ENCODE results near the gene ZBTB39. TPM values are rescaled to one million over a fixed set of nuclear protein-coding genes. Genes with fewer than 3 reads are reported as not detected.

Gene ZBTB39
- polyA plus RNA-seq, 1 of the 3 experiments (the other 2 are of a cell fraction): 3.7 TPM

DNA sequence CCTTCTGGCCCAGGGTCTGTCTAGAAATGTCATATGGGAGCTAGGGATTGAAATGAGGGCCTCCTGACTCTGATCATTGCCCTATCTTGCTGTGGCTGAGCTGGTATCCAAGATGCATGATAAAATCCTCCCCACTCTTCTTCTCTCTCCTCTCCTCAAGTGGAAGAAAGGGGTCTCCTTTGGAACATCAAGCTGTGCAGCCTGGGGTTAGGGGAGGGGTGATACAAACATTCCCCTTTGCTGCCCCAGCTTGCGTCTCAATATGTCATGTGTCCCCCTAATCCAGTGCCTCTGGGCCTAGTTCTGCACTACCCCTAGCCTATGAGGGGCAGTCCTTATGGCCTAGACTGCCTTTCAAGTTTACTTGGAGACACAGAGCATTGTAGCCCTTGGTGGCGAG is 57.5 kb downstream of the ZBTB39 start:
- TF ChIP-seq, protein P1, sequence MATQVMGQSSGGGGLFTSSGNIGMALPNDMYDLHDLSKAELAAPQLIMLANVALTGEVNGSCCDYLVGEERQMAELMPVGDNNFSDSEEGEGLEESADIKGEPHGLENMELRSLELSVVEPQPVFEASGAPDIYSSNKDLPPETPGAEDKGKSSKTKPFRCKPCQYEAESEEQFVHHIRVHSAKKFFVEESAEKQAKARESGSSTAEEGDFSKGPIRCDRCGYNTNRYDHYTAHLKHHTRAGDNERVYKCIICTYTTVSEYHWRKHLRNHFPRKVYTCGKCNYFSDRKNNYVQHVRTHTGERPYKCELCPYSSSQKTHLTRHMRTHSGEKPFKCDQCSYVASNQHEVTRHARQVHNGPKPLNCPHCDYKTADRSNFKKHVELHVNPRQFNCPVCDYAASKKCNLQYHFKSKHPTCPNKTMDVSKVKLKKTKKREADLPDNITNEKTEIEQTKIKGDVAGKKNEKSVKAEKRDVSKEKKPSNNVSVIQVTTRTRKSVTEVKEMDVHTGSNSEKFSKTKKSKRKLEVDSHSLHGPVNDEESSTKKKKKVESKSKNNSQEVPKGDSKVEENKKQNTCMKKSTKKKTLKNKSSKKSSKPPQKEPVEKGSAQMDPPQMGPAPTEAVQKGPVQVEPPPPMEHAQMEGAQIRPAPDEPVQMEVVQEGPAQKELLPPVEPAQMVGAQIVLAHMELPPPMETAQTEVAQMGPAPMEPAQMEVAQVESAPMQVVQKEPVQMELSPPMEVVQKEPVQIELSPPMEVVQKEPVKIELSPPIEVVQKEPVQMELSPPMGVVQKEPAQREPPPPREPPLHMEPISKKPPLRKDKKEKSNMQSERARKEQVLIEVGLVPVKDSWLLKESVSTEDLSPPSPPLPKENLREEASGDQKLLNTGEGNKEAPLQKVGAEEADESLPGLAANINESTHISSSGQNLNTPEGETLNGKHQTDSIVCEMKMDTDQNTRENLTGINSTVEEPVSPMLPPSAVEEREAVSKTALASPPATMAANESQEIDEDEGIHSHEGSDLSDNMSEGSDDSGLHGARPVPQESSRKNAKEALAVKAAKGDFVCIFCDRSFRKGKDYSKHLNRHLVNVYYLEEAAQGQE (IDR thresholded peaks at IDR 0.05; ENCODE audit: low read depth, low read length): no peak
- TF ChIP-seq NFIC (IDR thresholded peaks at IDR 0.05; ENCODE audit: borderline replicate concordance) (no peak), EP300 (IDR thresholded peaks at IDR 0.05; ENCODE audit: borderline replicate concordance in 1 of 2, low read depth in 1 of 2, low read length in 1 of 2) (no peak), RCOR1 (IDR thresholded peaks at IDR 0.05; ENCODE audit: low read length) (no peak), ELF1 (IDR thresholded peaks at IDR 0.05) (no peak), FOXJ3 (CRISPR knock-in tag; IDR thresholded peaks at IDR 0.05) (no peak), JUND (IDR thresholded peaks at IDR 0.05) (no peak), CHD2 (IDR thresholded peaks at IDR 0.05; ENCODE audit: low read length, partially characterized antibody) (no peak), YY1 (IDR thresholded peaks at IDR 0.05; ENCODE audit: low read depth) (no peak), GABPA (IDR thresholded peaks at IDR 0.05; ENCODE audit: low read depth) (no peak), RFX5 (IDR thresholded peaks at IDR 0.05; ENCODE audit: low read length) (no peak)
- TF ChIP-seq, protein P2, sequence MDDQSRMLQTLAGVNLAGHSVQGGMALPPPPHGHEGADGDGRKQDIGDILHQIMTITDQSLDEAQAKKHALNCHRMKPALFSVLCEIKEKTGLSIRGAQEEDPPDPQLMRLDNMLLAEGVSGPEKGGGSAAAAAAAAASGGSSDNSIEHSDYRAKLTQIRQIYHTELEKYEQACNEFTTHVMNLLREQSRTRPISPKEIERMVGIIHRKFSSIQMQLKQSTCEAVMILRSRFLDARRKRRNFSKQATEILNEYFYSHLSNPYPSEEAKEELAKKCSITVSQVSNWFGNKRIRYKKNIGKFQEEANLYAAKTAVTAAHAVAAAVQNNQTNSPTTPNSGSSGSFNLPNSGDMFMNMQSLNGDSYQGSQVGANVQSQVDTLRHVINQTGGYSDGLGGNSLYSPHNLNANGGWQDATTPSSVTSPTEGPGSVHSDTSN (IDR thresholded peaks at IDR 0.05): no peak
- TF ChIP-seq, protein P3, sequence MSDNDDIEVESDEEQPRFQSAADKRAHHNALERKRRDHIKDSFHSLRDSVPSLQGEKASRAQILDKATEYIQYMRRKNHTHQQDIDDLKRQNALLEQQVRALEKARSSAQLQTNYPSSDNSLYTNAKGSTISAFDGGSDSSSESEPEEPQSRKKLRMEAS (IDR thresholded peaks at IDR 0.05; ENCODE audit: low read depth): no peak
- TF ChIP-seq, protein P4, sequence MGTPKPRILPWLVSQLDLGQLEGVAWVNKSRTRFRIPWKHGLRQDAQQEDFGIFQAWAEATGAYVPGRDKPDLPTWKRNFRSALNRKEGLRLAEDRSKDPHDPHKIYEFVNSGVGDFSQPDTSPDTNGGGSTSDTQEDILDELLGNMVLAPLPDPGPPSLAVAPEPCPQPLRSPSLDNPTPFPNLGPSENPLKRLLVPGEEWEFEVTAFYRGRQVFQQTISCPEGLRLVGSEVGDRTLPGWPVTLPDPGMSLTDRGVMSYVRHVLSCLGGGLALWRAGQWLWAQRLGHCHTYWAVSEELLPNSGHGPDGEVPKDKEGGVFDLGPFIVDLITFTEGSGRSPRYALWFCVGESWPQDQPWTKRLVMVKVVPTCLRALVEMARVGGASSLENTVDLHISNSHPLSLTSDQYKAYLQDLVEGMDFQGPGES (IDR thresholded peaks at IDR 0.05; ENCODE audit: low read depth, low read length): no peak
- TF ChIP-seq, protein P5, sequence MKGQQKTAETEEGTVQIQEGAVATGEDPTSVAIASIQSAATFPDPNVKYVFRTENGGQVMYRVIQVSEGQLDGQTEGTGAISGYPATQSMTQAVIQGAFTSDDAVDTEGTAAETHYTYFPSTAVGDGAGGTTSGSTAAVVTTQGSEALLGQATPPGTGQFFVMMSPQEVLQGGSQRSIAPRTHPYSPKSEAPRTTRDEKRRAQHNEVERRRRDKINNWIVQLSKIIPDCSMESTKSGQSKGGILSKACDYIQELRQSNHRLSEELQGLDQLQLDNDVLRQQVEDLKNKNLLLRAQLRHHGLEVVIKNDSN (IDR thresholded peaks at IDR 0.05; ENCODE audit: borderline replicate concordance, low read depth): no peak
- ChIA-PET POLR2A (no interaction called here), CTCF (no interaction called here)
- Histone ChIP-seq H3K4me2 (no peak overlapping the region), H3K79me2 (ENCODE audit: insufficient read depth) (no peaks in the 10 kb centered on the region), H3K27ac (ENCODE audit: low read depth in 2 of 2, low read length in 1 of 2) (no peak overlapping the region), H3K9me3 (no peaks in the 10 kb centered on the region), H4K20me1 (ENCODE audit: insufficient read depth) (no peaks in the 10 kb centered on the region), H3K36me3 (replicated peaks in 1 of 2; ENCODE audit: control insufficient read depth in 1 of 2, insufficient read depth in 2 of 2, low read length in 1 of 2) (no peaks in the 10 kb centered on the region), H2AFZ (ENCODE audit: low read depth) (no peak overlapping the region), H3K4me3 (ENCODE audit: low read depth in 2 of 2, low read length in 1 of 2) (no peak overlapping the region), H3K4me1 (ENCODE audit: control insufficient read depth in 1 of 2, insufficient read depth in 2 of 2, low read depth in 1 of 2, low read length in 1 of 2) (no peaks in the 10 kb centered on the region), H3K9ac (no peak overlapping the region), H3K27me3 (ENCODE audit: insufficient read depth) (no peaks in the 10 kb centered on the region), H3F3A (replicated peaks; ENCODE audit: insufficient read depth) (no peaks in the 10 kb centered on the region), H3K9me2 (no peaks in the 10 kb centered on the region)
- no peak for DNase-seq
- 67% methylated on average over 1 of the region's 2 CpGs for WGBS (ENCODE audit: low lambda C conversion rate)

Other genes with a start within 250 kb of the ZBTB39 start
- 1.2 and 1.5 TPM in 2 replicates for gene HSD17B6, start 243.2 kb downstream of the ZBTB39 start, polyA plus RNA-seq (2012; rRNA removed)
- gene SDR9C7, start 72.1 kb downstream of the ZBTB39 start, polyA plus RNA-seq (2012; rRNA removed): not detected in 2 replicates
- 0.12 and 0.18 TPM in 2 replicates for gene RDH16, start 48.9 kb downstream of the ZBTB39 start, polyA plus RNA-seq (2012; rRNA removed)
- not detected in 2 replicates for gene TAC3, start 10.0 kb upstream of the ZBTB39 start, polyA plus RNA-seq (2012; rRNA removed)
- gene MYO1A, start 43.6 kb upstream of the ZBTB39 start, polyA plus RNA-seq (2012; rRNA removed): not detected in 2 replicates
- gene NEMP1, start 72.2 kb upstream of the ZBTB39 start, polyA plus RNA-seq (2012; rRNA removed): 6.2 and 8.8 TPM in 2 replicates
- 23.7 and 24.9 TPM in 2 replicates for gene NAB2, start 82.6 kb upstream of the ZBTB39 start, polyA plus RNA-seq (2012; rRNA removed)
- gene STAT6, start 104.8 kb upstream of the ZBTB39 start, polyA plus RNA-seq (2012; rRNA removed): 0.15 and 0.42 TPM in 2 replicates
- gene LRP1, start 121.9 kb upstream of the ZBTB39 start, polyA plus RNA-seq (2012; rRNA removed): 18.8 and 55.0 TPM in 2 replicates
- not detected in 2 replicates for gene LRP1-AS, start 141.1 kb upstream of the ZBTB39 start, polyA plus RNA-seq (2012; rRNA removed)
- gene NXPH4, start 210.2 kb upstream of the ZBTB39 start, polyA plus RNA-seq (2012; rRNA removed): 0.18 and 0.31 TPM in 2 replicates
- 181 and 204 TPM in 2 replicates for gene SHMT2, start 223.2 kb upstream of the ZBTB39 start, polyA plus RNA-seq (2012; rRNA removed)
- gene STAC3, start 244.6 kb upstream of the ZBTB39 start, polyA plus RNA-seq (2012; rRNA removed): 0.63 and 0.76 TPM in 2 replicates

All from SK-N-SH (cell line).